Skin epidermis (tissue), 12 donors: ENCODE data around the gene VTI1A.
"Not testable (repeated sequence)": the region's sequence is repeated elsewhere in the genome, so short reads cannot be mapped to it uniquely, and the experiment has no call there.

ENCODE experiments used
- H3K27ac ChIP-seq, 21 experiments: fragments of 200-600 bp; sonication (generic) in 11 of 21; one replicate each; pipeline ENCODE4 v1.5.0; 2020; ENCODE audit warnings: mild to moderate bottlenecking in 3 of 21, inconsistent platforms in 2 of 21, moderate library complexity in 2 of 21
- H3K4me3 ChIP-seq, 7 experiments: fragments of 200-600 bp; sonication (generic) in 2 of 7; one replicate each; pipeline ENCODE4 v1.5.0; 2020; ENCODE audit warnings: inconsistent platforms in 2 of 7, mild to moderate bottlenecking in 2 of 7, moderate library complexity in 1 of 7

Gene VTI1A

DNA sequence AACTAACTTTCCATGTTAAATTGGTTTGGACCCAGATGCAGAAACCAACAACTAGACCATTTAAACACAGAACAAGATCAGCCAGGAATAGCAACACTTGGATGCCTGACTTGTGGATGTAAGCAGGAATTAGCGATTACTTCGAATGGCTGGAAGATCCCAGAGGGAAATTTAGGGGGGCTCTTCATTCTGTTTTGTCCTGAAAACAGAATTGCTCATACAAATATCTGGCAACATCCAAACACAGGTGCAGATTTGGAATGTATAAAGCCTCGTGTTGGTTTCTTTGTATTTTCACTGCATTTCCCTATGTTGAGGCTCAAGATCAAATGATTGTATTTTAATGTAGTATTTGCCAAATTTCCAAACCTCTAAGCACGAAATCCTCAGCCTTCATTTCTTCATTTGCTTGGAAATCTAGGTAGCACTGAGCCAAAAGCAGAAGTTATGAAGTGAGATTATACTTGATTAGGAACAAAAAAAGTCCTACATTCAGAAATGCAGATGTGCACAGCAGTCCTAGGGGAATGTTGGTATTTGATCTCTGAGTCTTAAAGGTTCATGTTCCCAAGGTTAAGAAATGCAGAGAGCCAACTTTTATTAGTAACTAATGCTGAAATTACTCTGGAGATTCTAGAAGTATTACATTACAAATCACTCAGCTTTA lies 254.3 kb downstream of the VTI1A start:
- Histone ChIP-seq H3K4me3 (no peak overlapping the region), H3K27ac (no peak overlapping the region)

DNA sequence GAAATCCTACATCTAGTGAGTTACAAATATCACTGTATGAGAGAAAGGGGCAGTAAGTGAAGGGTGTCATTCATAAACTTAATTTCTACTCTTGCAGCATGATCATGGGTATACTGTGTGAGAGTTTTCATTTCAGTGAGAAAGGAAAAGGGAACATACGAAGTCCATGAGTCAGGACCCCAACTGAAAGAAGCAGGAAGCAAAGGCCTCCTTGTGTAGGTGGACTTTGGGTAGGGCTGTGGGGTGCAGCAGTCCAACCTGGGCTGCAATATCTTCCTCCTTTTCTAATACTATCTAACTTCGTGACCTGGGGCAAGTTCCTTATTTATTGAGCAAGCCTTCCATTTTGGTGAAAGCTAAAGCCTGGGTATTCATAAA lies 254.9 kb downstream of the VTI1A start:
- no peak overlapping the region for H3K27ac ChIP-seq
- H3K4me3 ChIP-seq, result no peak overlapping the region

GRCh38 chr10:112706577-112706976 lies 259.6 kb downstream of the VTI1A start:
- H3K27ac ChIP-seq, result no peak overlapping the region
- no peak overlapping the region for H3K4me3 ChIP-seq

- H3K27ac ChIP-seq, result no peak overlapping the region
- no peak overlapping the region for H3K4me3 ChIP-seq
These were observed 261.4 kb downstream of the VTI1A start for GRCh38 chr10:112708461-112708860.

DNA sequence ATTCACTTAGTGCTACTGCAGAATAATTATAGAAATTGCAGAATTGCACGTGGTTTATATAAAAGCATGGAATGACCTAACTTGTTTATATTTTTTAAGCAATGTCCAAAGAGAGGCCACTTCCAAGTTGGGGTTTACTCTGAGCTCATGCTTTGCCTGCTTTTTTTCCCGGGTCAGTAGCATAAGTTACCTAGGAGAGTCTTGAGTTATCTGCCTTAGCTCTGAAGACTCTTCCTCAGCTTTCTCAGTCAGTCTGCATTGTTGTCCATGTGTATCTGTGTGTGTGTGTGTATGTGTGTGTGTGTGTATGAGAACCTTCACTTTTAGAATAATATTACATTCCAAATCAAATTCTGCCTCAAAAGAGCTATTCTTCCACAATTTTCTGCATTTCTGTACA lies 263.5 kb downstream of the VTI1A start:
- H3K4me3 ChIP-seq, result no peak overlapping the region
- H3K27ac ChIP-seq, result no peak overlapping the region

DNA sequence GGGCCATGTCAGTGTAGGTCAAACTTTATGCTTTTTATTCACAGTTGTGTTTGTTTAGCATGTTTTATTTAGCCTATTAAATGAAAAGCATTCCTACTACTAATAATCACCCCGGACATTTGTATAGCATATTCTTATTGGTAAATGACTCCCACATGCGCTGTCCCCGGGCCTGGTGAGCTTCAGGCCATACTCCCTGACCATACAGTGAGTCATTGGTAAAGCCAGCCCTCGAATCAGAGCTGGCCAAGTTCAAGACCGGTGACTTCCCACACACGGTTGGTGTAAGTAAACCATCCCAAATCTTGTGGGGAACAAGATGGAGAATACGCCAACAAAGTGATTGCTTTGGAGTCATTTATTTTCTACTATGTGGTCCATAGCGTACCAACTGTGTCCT lies 264.4 kb downstream of the VTI1A start:
- no peak overlapping the region for H3K27ac ChIP-seq
- H3K4me3 ChIP-seq, result no peak overlapping the region

DNA sequence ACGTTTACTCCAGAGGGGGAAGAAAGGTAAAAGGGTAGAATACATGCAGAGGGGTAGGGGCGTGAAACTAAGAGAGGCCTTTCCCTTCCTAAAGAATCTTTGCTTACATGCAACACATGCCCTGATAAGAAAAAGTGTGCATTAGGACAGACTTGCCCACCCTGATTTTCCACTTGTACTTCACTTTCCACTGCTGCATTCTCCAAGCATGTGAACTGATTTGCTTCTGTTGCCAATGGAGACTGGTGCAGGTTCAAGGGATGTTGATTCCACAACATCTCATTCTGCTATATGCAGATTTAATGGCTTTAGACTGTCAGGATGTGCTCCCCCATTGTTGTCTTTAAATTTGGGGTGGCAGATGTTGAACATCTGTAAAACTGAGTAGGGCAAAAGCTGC lies 265.5 kb downstream of the VTI1A start:
- Histone ChIP-seq H3K27ac (no peak overlapping the region), H3K4me3 (no peak overlapping the region)

DNA sequence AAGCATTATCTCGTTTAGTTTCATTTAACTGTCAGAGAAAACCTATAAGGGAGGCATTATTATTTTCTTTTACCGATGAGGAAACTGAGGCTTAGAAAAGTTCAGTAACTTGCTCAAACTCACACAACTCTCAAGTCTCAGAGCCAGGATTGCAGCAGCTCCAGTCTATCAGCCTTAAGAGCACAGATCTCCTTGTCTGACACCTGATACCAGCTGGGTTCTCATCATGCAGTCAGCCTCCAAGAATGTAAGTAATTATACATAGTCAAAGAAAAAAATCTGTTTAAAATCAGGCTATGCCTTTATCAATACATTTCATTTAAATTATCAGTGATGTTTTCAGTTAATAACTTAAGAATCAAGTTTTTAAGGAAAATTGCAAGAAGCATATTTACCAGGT lies 266.4 kb downstream of the VTI1A start:
- Histone ChIP-seq H3K27ac (no peak overlapping the region), H3K4me3 (no peak overlapping the region)

DNA sequence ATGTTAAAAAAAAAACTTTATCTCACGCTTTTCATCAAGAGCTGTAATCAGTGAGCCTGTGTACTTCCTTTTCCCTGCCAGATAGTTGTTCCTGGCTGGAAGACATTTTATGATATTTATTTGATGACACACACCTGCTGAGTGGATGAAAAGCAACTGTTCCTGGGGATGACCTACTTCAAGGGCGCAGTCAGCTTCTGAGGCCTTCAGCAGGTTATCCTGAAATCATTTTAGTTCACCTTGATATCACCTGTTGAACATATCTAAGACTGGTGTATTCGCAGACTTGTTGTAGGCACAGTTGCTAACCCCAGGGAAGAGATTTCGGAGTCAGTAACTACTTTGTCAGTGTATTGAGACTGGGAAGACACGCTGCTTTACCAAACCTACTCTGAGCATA lies 268.6 kb downstream of the VTI1A start:
- no peak overlapping the region for H3K27ac ChIP-seq

GRCh38 chr10:112716076-112716475 lies 269.1 kb downstream of the VTI1A start:
- H3K4me3 ChIP-seq, result no peak overlapping the region
- H3K27ac ChIP-seq, result no peak overlapping the region

More for the DNA sequence above, 268.6 kb downstream of the VTI1A start:
- no peak overlapping the region for H3K4me3 ChIP-seq

DNA sequence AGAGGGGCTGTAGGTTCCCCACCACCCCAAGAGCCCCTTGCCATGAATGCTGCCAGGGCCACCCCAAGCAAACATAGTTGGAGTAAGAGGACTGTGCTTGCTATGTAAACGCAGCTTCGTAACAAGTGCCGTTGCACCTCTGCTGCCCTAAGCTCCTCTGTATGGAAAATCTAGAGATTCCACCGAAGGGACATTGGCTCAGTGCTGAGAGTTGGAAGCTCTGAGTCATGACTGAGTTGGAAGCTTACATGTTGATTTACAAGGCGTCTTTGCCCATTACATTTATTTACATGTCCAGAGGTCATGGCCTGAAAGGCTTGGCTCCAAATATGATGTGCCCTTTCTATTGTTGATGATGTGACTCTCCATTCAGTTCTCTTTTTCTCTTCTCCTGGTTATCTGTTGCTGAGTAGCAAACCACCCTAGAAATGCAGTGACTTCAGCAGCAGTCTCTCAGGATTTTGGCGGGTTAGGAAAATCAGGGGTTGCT lies 270.0 kb downstream of the VTI1A start:
- Histone ChIP-seq H3K4me3 (no peak overlapping the region), H3K27ac (no peak overlapping the region)

GRCh38 chr10:112720178-112720577 lies 273.2 kb downstream of the VTI1A start:
- Histone ChIP-seq H3K27ac (no peak overlapping the region), H3K4me3 (no peak overlapping the region)

DNA sequence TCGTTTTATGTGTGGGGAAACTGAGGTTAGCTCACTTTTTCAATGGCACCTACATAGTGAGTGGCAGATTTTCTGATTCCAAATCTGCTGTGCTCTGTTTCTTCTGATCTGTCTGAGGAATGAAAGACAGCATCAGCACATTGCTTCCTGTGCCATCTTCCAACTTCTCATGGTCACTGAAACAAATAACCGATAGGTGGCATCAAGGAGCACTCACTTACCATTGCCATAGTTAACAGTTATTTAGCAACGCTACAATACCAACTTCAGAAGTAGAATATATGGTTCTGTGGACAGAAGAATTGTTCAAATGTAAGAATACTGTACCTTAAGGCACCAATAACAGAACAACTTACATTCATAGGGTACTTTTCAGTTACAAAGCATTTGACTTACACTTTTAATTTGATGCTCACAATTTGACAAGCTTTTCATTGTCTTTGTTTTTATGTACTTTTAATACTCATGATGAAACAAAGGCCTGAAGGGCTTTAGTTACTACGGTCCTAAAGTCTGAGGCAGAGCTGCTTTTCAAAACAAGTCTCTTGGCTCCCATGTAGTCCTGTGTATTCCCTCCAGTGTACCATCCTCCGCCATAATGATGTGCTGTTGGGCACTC lies 274.2 kb downstream of the VTI1A start:
- H3K4me3 ChIP-seq, result no peak overlapping the region
- no peak overlapping the region for H3K27ac ChIP-seq

DNA sequence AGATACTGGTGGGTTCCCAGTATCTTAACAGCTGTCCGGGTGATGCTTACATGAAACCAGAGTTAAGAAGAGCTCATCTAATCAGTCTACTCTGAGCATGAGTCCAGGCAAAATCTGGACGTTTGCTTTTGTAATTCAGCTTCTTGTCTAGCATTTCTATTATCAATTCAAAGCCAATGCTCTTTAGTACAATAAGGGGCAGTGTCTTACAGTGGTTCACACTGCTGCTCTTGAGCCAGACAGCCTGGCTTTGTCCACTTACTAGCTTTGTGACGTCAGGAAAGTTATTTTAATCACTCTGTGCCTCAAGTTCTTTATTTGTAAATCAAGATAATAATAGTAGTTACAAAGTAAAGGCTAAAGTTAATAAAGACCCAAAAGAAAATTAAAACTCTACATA lies 275.7 kb downstream of the VTI1A start:
- no peak overlapping the region for H3K4me3 ChIP-seq
- no peak overlapping the region for H3K27ac ChIP-seq

GRCh38 chr10:112723876-112724275 lies 276.9 kb downstream of the VTI1A start:
- Histone ChIP-seq H3K4me3 (no peak overlapping the region), H3K27ac (no peak overlapping the region)

- H3K4me3 ChIP-seq, result no peak overlapping the region
- H3K27ac ChIP-seq, result no peak overlapping the region
These were observed 277.5 kb downstream of the VTI1A start for GRCh38 chr10:112724404-112724991.

- no peak overlapping the region for H3K4me3 ChIP-seq
- H3K27ac ChIP-seq, result no peak overlapping the region
These were observed 281.3 kb downstream of the VTI1A start for GRCh38 chr10:112728118-112728883.

DNA sequence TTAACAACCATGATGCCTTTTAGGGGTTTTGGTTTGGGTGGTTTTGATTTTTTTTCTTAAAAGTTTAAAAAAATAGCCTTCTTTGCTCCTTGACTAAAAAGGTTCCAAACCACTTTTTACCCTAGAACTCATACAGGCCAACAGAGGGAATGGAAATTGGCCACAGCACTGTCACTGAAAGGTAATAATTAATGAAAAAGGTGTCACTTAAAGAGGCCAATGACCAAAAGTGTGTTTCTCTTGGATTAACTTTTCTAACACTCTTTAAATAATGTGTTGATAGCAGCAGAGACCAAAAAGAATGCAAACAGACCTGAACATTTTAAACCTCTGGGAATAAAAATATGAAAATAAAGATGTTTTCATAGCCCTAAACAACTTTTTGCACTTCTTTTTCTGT lies 282.0 kb downstream of the VTI1A start:
- Histone ChIP-seq H3K4me3 (no peak overlapping the region), H3K27ac (no peak overlapping the region)

DNA sequence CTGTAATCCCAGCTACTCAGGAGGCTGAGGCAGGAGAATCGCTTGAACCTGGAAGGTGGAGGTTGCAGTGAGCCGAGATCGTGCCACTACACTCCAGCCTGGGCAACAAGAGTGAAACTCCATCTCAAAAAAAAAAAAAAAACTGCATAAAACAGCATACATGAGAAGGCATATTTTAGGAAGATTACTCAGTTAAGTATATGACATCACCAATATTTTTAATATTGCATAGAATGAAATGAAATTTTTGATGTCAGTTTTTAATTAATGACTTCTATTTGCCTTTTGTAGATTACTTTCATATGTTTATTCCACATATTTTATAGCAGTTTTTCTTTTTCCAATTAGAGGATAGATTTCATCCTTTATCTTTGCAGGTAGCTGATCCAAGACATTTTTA lies 284.4 kb downstream of the VTI1A start:
- H3K4me3 ChIP-seq, H3K27ac ChIP-seq: not testable (repeated sequence)

DNA sequence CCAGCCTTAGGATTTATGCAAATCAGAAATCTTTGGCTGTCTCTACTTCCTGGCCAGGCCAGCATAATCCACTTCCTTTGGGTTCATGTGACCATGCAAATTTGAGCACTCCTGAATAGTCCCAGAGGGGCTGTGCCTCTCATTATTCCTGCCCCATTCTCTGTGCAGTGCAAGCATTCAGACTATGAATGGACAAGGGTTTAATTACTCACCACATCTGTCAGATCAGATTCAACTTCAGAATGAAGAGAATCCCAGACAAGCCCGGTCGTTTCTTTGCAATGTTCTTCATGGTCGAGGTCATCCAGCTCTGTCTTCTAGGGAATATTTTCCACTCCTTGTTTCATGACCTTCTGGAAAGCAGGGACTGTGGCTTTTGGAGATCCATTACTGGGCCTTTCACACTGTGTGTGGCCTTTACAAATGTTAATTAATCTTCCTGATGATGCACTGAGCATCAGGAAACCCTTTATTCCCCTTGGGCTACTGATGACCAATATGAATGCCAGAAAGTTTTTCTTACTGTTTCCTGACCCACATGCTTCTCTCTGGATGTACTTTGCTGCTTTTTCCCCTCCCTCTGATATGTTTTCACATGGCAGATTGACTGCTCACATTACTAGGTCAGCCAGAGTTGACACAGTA lies 285.4 kb downstream of the VTI1A start:
- Histone ChIP-seq H3K27ac (no peak overlapping the region), H3K4me3 (no peak overlapping the region)
